NCI-H1436 (cell line): ENCODE results near the gene SCGB1C2.
"Not testable (repeated sequence)": the region's sequence is repeated elsewhere in the genome, so short reads cannot be mapped to it uniquely, and the experiment has no call there.

Source experiments
- DNase-seq: peaks from one replicate; lab custom pipeline; 2025; lab: John Stamatoyannopoulos, UW

SCGB1C2 gene

DNA sequence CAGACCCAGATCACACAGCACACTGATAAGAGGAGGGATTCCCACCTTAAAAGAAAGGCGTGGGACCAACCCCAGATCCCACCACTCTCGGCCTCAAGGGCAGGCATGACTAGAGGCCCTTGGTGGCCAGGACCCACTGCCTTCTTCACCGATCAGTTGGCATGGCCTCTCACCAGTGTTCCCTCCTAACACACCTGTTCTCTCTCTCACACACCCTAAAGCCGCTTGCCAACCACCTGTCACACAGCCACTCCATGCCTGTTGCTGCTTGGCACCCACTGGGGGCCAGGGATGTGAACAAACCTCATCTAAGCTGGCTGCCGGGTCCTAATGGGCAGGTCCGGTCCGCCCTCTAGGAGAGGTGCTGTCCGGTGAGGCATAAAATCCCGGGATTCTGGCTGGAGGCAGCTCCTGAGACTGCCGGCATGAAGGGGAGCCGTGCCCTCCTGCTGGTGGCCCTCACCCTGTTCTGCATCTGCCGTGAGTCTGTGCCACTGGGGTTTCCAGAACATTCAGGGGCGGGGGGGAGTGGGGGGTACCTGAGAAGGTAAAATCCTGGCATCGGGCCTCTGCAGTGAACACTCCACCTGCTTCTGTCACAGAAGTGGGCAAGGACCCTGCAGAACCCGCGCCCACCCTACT lies at the start of gene SCGB1C2:
Gene SCGB1C2, plus strand, starts transcription at position 404 of the 642 bp plus-strand sequence. Its CDS starts 22 bp downstream, at position 426.
- DNase-seq = not testable (repeated sequence)

DNA sequence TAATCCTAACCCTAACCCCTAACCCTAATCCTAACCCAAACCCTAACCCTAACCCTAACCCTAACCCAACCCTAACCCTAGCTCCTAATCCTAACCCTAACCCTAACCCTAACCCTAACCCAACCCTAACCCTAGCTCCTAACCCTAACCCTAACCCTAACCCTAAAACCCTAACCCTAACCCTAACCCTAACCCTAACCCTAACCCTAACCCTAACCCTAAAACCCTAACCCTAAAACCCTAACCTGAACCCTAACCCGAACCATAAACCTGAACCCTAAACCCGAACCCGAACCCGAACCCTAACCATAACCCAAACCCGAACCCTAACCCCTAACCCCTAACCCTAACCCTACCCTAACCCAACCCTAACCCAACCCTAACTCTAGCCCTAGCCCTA lies 24.3 kb upstream of the SCGB1C2 start:
- not testable (repeated sequence) for DNase-seq

DNA sequence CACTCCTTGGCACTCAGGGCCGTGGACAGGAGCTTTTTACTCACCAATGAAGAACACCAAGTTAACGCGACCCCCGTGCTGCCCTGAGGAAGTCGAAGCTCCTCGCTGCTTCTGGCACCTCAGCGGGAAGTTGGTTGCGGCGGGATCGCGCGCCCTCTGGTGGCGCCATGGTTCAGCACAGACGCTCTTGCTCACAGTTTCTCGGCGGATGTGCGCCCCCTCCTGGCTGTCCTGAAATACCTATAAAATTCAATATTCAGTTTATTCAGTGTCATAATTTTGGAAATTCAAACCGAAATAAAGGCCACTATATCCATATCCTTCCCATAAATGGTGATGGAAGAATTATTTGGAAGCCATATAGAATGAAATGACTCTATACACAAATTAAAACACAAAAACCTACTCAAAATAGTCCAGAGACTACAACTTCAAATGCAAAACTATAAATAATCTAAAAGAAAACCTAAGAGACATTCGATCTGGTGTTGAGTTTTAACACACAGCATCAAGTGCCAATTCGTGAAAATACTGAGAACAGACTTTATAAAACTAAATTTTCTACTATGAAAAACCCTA lies 18.9 kb upstream of the SCGB1C2 start:
- not testable (repeated sequence) for DNase-seq

DNA sequence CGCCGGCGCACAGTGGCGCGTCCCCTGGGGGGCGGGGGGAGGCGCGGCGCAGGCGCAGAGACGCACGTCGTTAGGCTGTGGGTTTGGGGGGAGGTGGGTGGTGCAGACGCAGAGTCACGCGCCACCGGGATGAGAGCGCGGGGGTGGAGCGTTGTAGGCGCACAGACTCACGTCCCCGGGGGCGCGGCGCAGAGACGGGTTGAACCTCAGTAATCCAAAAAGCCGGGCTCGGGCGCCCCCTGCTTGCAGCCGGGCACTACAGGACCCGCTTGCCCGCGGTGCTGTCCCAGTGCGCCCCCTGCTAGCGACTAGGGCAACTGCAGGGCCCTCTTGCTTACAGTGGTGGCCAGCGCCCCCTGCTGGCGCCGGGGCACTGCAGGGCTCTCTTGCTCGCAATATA lies 3.4 kb upstream of the SCGB1C2 start:
- DNase-seq = not testable (repeated sequence)

DNA sequence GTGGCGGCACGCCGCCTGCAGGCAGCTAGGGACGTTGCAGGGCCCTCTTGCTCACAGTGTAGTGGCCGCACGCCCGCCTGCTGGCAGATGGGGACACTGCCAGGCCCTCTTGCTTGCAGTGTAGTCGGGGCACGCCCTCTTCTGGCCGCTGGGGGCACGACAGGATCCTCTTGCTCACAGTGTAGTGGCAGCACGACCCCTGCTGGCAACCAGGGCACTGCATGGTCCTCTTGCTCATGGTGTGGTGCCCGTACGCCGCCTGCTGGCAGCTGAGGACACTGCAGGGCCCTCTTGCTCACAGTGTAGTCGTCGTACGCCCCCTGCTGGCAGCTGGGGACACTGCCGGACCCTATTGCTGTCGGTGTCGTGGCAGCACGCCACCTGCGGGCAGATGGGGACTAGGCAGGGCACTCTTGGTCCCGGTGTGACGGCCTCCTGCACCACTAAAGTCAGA lies 3.0 kb upstream of the SCGB1C2 start:
- not testable (repeated sequence) for DNase-seq

DNA sequence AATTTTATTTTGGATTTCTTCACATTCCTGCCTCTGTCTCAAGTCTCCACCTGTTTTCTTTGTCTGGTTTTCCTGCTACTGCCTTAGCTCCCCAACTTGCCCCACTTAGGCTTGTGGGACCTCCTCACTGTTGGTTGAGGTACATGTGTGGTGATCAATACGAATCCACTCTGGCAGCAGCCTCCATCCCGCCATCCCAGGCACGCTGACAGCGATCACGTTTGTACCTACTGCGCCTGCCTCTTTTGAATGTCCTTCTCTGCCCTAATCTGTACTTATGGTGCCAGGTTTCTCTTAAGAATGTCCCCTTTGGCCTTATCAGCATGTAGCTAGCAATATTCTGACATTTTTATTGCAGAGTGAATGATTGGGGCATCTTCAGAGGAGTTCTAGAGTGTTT lies 2.3 kb upstream of the SCGB1C2 start:
- DNase-seq = not testable (repeated sequence)

DNA sequence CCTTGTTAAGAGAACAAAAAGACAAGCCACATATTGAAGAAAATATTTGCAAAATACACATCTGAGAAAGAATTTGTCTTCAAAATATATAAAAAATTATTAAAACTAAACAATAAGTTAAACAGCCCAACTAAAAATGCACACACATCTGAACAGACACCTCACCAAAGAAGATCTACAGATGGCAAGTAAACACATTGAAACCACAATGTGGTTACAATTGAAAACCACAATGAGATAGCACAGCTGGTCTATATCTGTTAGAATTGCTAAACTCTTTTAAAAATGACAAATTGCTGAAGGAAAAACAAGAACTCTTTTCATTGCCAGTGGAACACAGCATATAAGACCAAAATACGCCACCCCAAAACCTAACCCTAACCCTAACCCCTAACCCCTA lies 1.5 kb upstream of the SCGB1C2 start:
- not testable (repeated sequence) for DNase-seq

- not testable (repeated sequence) for DNase-seq
Measured at GRCh38 chr17:136531-136930, 838 bp upstream of the SCGB1C2 start.

DNA sequence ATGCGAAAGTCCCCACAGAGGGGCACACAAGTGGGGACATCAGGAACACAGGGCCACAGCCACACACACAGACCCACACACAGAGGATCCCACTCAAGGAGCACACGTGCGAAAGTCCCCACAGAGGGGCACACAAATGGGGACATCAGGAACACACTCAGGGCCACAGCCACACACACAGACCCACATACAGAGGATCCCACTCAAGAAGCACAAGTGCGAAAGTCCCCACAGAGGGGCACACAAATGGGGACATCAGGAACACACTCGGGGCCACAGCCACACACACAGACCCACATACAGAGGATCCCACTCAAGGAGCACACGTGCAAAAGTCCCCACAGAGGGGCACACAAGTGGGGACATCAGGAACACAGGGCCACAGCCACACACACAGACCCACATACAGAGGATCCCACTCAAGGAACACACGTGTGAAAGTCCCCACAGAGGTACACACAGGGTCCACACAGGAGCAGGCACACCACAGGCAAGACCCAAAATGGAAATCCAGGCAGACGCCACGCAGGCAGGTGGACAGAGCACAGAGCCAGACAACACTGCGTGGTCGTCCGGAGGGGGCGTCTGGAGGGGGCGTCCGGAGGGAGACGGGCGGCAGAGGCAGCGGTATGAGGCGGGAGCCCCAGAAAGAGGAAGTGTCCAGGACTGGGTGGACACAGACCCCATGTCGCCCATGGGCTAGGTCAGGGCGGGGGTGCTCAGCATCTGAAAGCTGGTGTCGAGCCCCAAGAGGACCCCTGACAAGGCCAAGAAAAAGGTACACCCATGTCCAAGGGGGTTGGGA lies 2.2 kb downstream of the SCGB1C2 start:
- DNase-seq = not testable (repeated sequence)

GRCh38 chr17:142102-142661 lies 4.8 kb downstream of the SCGB1C2 start:
- DNase-seq = no peak

GRCh38 chr17:142876-143784 lies 5.8 kb downstream of the SCGB1C2 start:
- no peak for DNase-seq

GRCh38 chr17:143785-144281 lies 6.5 kb downstream of the SCGB1C2 start:
- DNase-seq = peak; percentile 70

DNA sequence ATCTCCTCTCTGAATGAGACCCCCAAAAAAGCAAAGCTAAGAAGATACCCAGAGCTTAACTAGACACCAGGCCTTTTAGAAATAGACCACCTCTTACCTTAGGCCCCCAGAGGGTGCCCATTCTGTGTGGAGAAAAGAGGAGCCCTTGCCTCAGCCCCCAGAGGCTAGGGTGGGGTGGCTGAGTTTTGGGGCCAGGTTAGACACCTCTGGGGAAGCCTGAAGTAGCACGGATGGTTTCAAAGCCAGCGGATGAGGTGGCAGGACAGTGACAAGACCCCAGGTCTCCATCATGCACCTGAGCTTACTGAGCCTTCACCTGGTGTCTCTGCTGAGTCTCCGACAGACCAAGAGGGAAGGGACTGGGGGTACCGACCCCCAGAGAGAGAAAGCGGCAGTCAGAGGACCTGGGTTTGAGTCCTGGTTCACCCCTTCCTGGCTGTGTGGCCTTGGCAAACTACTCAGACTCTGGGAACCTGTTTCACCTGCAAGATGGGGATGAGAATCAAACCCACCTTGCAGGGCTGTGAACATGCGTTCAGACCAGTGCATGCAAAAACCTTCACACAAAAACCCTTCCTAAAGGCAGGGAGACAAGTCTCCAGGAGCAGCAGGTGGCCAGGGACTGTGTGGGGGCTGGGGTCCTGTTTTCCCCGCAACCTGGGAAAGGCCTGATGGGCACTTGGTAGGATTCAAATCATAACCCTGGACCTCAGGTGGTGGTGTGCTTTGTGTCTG lies 7.7 kb downstream of the SCGB1C2 start:
- DNase-seq = no peak

DNA sequence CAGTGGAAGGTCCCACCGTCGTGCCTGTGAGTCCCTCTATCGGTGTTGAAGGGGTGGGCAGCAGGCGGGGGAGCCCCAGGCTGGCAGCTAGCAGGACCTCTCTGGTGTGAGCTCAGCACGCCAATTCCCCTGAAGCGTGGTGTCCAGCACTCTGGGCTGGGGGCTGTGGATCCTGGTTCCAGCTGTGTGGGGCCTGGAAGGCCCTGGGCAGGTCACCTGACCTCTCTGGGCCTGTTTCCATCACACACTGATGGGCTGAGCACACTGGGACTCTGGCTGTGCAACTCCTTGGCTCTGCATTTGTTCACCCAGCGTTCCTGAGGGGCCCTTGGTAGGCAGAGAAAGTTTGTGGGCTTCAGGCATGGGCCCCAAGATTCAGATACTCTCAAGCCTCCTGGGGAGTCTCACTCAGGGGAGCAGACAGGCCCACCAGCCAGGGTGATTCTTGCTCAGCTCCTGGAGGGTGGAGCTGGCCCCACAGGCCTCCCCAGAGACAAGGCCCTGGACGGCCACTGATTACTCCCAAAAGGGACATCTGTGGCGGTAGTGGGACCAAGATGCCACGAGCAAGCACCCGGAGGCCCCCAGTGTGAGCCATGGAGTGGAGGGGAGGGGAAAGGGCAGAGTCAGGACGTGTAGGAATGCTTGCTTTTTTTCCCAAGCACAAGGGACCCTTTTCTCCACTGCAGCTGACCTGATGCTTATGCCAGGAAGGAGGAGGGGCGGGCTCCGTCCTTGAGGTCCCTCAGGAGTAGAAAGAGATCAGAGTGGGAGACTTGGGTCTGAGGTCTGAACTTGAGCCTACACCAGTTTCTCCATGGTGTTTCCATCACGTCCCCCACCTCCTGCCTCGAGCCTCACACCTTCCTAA lies 8.5 kb downstream of the SCGB1C2 start:
- no peak for DNase-seq

GRCh38 chr17:146546-146945 lies 9.2 kb downstream of the SCGB1C2 start:
- DNase-seq = no peak

DNA sequence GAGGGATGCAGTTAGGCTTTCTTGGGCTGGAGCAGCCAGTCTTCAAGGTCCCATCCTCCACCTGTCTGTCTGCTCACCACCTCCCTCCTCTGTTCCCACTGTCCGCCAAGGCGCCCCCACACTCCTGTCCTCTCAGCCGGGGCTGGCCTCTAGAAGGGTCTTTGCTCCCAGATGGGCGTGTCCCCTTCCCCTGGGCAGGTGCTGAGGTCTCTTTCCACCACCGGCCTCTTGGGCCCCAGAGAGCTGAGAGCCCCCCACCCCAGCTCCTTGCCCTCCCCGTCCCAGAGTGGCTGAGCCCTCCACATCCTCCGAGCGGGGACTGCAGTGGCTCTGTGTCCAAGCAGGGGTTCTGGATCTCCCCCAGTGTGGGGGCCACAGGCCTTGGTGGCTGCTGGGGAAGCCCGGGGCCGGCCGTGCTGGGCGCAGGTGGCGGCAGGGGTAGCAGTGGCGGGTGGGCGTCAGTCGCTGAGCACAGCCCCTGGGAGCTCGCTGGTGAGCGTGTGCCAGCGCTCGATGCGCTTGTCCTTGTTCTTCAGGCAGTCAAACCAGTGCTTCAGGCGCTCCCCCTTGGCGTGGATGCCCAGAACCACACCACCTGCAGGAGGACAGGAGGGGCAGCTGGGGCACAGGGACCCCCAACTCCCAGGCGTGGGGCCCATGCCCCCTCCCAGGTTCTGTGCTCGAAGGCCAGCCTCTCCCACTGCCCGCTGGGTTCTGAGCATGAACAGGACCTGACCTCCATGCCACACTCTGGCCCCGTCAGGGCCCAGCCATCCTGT lies 9.8 kb downstream of the SCGB1C2 start:
- DNase-seq = no peak

GRCh38 chr17:147796-148740 lies 10.7 kb downstream of the SCGB1C2 start:
- DNase-seq = no peak

- DNase-seq = no peak
Measured at GRCh38 chr17:148757-149156, 11.4 kb downstream of the SCGB1C2 start.
